ENCODE results near the gene PKNOX2. TPM values are rescaled to one million over a fixed set of nuclear protein-coding genes. Genes with fewer than 3 reads are reported as not detected.

The PKNOX2 gene
- total RNA-seq, 4 donors from 2014 or later = 1.5 to 4.6 (median 2.8) TPM

GRCh38 chr11:125193416-125193726 is 28.8 kb downstream of the PKNOX2 start:
- 90 to 98% methylated on average over 4 of the region's 4 CpGs for WGBS, 2 donors
- TF ChIP-seq, protein P1, sequence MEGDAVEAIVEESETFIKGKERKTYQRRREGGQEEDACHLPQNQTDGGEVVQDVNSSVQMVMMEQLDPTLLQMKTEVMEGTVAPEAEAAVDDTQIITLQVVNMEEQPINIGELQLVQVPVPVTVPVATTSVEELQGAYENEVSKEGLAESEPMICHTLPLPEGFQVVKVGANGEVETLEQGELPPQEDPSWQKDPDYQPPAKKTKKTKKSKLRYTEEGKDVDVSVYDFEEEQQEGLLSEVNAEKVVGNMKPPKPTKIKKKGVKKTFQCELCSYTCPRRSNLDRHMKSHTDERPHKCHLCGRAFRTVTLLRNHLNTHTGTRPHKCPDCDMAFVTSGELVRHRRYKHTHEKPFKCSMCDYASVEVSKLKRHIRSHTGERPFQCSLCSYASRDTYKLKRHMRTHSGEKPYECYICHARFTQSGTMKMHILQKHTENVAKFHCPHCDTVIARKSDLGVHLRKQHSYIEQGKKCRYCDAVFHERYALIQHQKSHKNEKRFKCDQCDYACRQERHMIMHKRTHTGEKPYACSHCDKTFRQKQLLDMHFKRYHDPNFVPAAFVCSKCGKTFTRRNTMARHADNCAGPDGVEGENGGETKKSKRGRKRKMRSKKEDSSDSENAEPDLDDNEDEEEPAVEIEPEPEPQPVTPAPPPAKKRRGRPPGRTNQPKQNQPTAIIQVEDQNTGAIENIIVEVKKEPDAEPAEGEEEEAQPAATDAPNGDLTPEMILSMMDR (IDR thresholded peaks at IDR 0.05) = no peak
- no peak for TF ChIP-seq POLR2A (IDR thresholded peaks at IDR 0.05)
- intact Hi-C loops (cut with DNase I; ENCODE audit: low total_unique reads) = no loop called here

GRCh38 chr11:125193841-125194240 is 29.3 kb downstream of the PKNOX2 start:
- WGBS, 2 donors = 92 to 97% methylated on average over 7 of the region's 7 CpGs
- no peak for DNase-seq (ENCODE audit: low spot score in 2 of 2)
- TF ChIP-seq, protein P1 (IDR thresholded peaks at IDR 0.05) = no peak
- no peak for TF ChIP-seq POLR2A (IDR thresholded peaks at IDR 0.05)
- intact Hi-C loops (cut with DNase I; ENCODE audit: low total_unique reads) = no loop called here
- no peak overlapping the region for H3K4me3 ChIP-seq (ENCODE audit: low read depth, poor library complexity, severe bottlenecking)

More at GRCh38 chr11:125193416-125193726, 28.8 kb downstream of the PKNOX2 start:
- no peak overlapping the region for H3K4me3 ChIP-seq (ENCODE audit: low read depth, poor library complexity, severe bottlenecking)
- DNase-seq (ENCODE audit: low spot score in 2 of 2) = no peak

GRCh38 chr11:125199915-125200314 is 35.4 kb downstream of the PKNOX2 start:
- WGBS, 2 donors = 93% methylated on average over 2 of the region's 2 CpGs
- intact Hi-C loops (cut with DNase I; ENCODE audit: low total_unique reads) = no loop called here
- DNase-seq (ENCODE audit: low spot score in 2 of 2) = no peak
- TF ChIP-seq, protein P1 (IDR thresholded peaks at IDR 0.05) = no peak
- no peak for TF ChIP-seq POLR2A (IDR thresholded peaks at IDR 0.05)
- no peak overlapping the region for H3K4me3 ChIP-seq (ENCODE audit: low read depth, poor library complexity, severe bottlenecking)

- intact Hi-C loops (cut with DNase I; ENCODE audit: low total_unique reads) = no loop called here
- no peak overlapping the region for H3K4me3 ChIP-seq (ENCODE audit: low read depth, poor library complexity, severe bottlenecking)
- TF ChIP-seq, protein P1 (IDR thresholded peaks at IDR 0.05) = no peak
- TF ChIP-seq POLR2A (IDR thresholded peaks at IDR 0.05) = no peak
- WGBS, 2 donors = 97 to 98% methylated on average over 11 of the region's 11 CpGs
- DNase-seq (ENCODE audit: low spot score in 2 of 2) = no peak
Measured at GRCh38 chr11:125200441-125200840, 35.9 kb downstream of the PKNOX2 start.

DNA sequence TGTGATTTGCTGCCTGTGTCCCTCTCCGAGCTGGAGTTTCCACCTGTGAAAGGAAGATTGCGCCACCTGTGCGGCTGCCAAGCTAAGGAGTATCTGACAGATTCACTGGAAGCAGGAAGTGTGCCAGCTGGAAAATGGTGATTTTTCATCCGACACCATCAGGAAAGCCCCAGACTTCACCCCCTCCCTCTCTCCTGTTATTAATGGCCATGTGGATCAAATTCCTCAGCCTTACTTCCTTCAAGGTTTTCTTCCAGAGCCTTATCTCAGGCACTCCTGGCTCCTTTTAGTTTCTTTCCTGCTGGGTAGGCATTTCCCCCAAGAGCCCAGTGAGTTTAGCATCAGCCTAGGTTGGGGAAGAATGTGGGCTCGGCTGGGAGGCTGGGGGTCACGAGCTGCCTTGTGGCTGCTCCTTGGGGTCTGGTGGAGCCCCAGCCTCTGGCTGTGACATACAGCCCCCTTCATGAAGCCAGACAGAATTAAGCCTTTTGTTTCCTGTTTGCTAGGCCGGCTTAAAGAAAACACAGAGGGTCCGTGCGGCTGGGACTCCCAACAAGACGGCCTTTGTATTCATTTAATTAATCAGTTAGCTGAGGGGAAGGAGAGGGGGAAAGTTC is 37.1 kb downstream of the PKNOX2 start:
- no peak for DNase-seq (ENCODE audit: low spot score in 2 of 2)
- no peak for TF ChIP-seq POLR2A (IDR thresholded peaks at IDR 0.05)
- TF ChIP-seq, protein P1 (IDR thresholded peaks at IDR 0.05) = no peak
- WGBS, 2 donors = 65 to 66% methylated on average over 10 of the region's 10 CpGs
- H3K4me3 ChIP-seq (ENCODE audit: low read depth, poor library complexity, severe bottlenecking) = no peak overlapping the region
- intact Hi-C loops (cut with DNase I; ENCODE audit: low total_unique reads) = no loop called here

GRCh38 chr11:125202362-125202880 is 37.9 kb downstream of the PKNOX2 start:
- no peak overlapping the region for H3K4me3 ChIP-seq (ENCODE audit: low read depth, poor library complexity, severe bottlenecking)
- intact Hi-C loops (cut with DNase I; ENCODE audit: low total_unique reads) = no loop called here
- DNase-seq (ENCODE audit: low spot score in 2 of 2) = no peak
- WGBS, 2 donors = 77 to 79% methylated on average over 4 of the region's 4 CpGs
- TF ChIP-seq, protein P1 (IDR thresholded peaks at IDR 0.05) = no peak
- no peak for TF ChIP-seq POLR2A (IDR thresholded peaks at IDR 0.05)

All from lower leg skin (tissue), 4 donors.